CD8-positive, alpha-beta memory T cell (primary cell): ENCODE data around the gene PDE8A. TPM values are rescaled to one million over a fixed set of nuclear protein-coding genes. Genes with fewer than 3 reads are reported as not detected.

ENCODE experiments used
- CTCF ChIA-PET: fragments of 350-600 bp; sonication (Branson Sonifier 250); formaldehyde crosslinking; loops from one replicate; lab custom pipeline; 2021; ENCODE audit warnings: antibody characterized with exemption; lab: Charles Lee
- POLR2A ChIA-PET: fragments of 350-600 bp; sonication (Branson Sonifier 250); formaldehyde crosslinking; loops from one replicate; lab custom pipeline; 2021; ENCODE audit warnings: antibody characterized with exemption; lab: Charles Lee
- DNase-seq, 5 donors: peaks; one replicate each; pipeline versions ENCODE4 v3.0.0 to v3.0.0-alpha.2; 2020 to 2022; ENCODE audit warnings: mixed read lengths in 1 of 5
- H3K27ac ChIP-seq: one replicate; pipeline ENCODE4 v1.7.0; 2013; ENCODE audit warnings: low read depth, mild to moderate bottlenecking, low read length, moderate library complexity
- H3K27me3 ChIP-seq: 2 replicates; pipeline ENCODE4 v1.7.0; 2013; ENCODE audit warnings: low read length, mild to moderate bottlenecking; ENCODE audit not compliant: insufficient read depth, poor library complexity, severe bottlenecking
- H3K36me3 ChIP-seq: 2 replicates; pipeline ENCODE4 v1.7.0; 2013; ENCODE audit warnings: mild to moderate bottlenecking, low read length, moderate library complexity; ENCODE audit not compliant: insufficient read depth
- H3K4me1 ChIP-seq: 2 replicates; pipeline ENCODE4 v1.7.0; 2013; ENCODE audit warnings: mild to moderate bottlenecking, low read length, moderate library complexity; ENCODE audit not compliant: insufficient read depth
- H3K4me3 ChIP-seq: 2 replicates; pipeline ENCODE4 v1.7.0; 2013; ENCODE audit warnings: mild to moderate bottlenecking, low read length
- H3K9me3 ChIP-seq: 2 replicates; pipeline ENCODE4 v1.7.0; 2013; ENCODE audit warnings: mild to moderate bottlenecking, low read length
- H3K27ac Mint-ChIP-seq, 8 donors: one replicate each; pipeline ENCODE4 v1.8.0; 2020 to 2021; ENCODE audit warnings: mixed read lengths in 8 of 8, mild to moderate bottlenecking in 6 of 8, inconsistent platforms in 3 of 8, moderate library complexity in 3 of 8
- H3K27me3 Mint-ChIP-seq, 2 donors: one replicate each; pipeline ENCODE4 v1.8.0; 2020 to 2021; ENCODE audit warnings: mixed read lengths in 2 of 2, mild to moderate bottlenecking in 1 of 2, moderate library complexity in 1 of 2
- H3K36me3 Mint-ChIP-seq, 3 donors: one replicate each; pipeline ENCODE4 v1.8.0; 2020 to 2021; ENCODE audit warnings: mixed read lengths in 3 of 3, inconsistent platforms in 1 of 3, mild to moderate bottlenecking in 1 of 3
- H3K4me1 Mint-ChIP-seq, 3 donors: one replicate each; pipeline ENCODE4 v1.8.0; 2020 to 2021; ENCODE audit warnings: mixed read lengths in 3 of 3, inconsistent platforms in 1 of 3, mild to moderate bottlenecking in 1 of 3
- H3K4me3 Mint-ChIP-seq, 7 donors: one replicate each; pipeline ENCODE4 v1.8.0; 2020 to 2021; ENCODE audit warnings: mixed read lengths in 7 of 7, mild to moderate bottlenecking in 6 of 7, moderate library complexity in 4 of 7, inconsistent platforms in 2 of 7
- H3K9me3 Mint-ChIP-seq, 5 donors: one replicate each; pipeline ENCODE4 v1.8.0; 2020 to 2022; ENCODE audit warnings: mixed read lengths in 5 of 5, mild to moderate bottlenecking in 3 of 5, moderate library complexity in 2 of 5, inconsistent platforms in 1 of 5
- polyA plus RNA-seq: library from polyadenylated mRNA; unstranded; fragments of 300-500 nt; fragmentation: Illumina TruSeq; gene quantifications from one replicate; pipeline ENCODE4 v1.2.3, GENCODE V29; 2021
- total RNA-seq, 2 experiments: library from RNA; stranded (reverse); gene quantifications; one replicate each; pipeline ENCODE4 v1.2.3, GENCODE V29; 2021

PDE8A gene
- total and polyA plus RNA-seq, 3 experiments from 2014 or later = 4.4 to 17.6 (median 14.3) TPM

GRCh38 chr15:85155857-85156256 lies 174.2 kb downstream of the PDE8A start:
- no peaks in the 10 kb centered on the region for H3K4me1 ChIP-seq
- ChIA-PET CTCF (no interaction called here), POLR2A (no interaction called here)
- H3K4me3 ChIP-seq = no peak overlapping the region
- no peaks in the 10 kb centered on the region for H3K36me3 ChIP-seq
- H3K27ac Mint-ChIP-seq = no peak overlapping the region
- H3K9me3 ChIP-seq = no peaks in the 10 kb centered on the region
- no peak overlapping the region for H3K27ac ChIP-seq
- H3K36me3 Mint-ChIP-seq = peaks cover 0 to 5% (median 0%) of the 10 kb centered on the region in 3 donors
- no peaks in the 10 kb centered on the region for H3K4me1 Mint-ChIP-seq
- H3K27me3 Mint-ChIP-seq = peaks cover 13 to 17% of the 10 kb centered on the region in 2 donors
- no peaks in the 10 kb centered on the region for H3K27me3 ChIP-seq
- no peak for DNase-seq
- peaks cover 0 to 6% (median 2%) of the 10 kb centered on the region in 5 donors for H3K9me3 Mint-ChIP-seq
- H3K4me3 Mint-ChIP-seq = no peak overlapping the region

- Histone ChIP-seq H3K36me3 (no peaks in the 10 kb centered on the region), H3K4me1 (no peaks in the 10 kb centered on the region), H3K27ac (no peak overlapping the region), H3K9me3 (no peaks in the 10 kb centered on the region), H3K4me3 (no peak overlapping the region), H3K27me3 (no peaks in the 10 kb centered on the region)
- H3K27ac Mint-ChIP-seq = peak overlapping the region in 1 of 8 donors; percentile 35
- peaks cover 12 to 15% of the 10 kb centered on the region in 2 donors for H3K27me3 Mint-ChIP-seq
- H3K4me1 Mint-ChIP-seq = no peaks in the 10 kb centered on the region
- CTCF ChIA-PET = no interaction called here
- POLR2A ChIA-PET = no interaction called here
- peaks cover 0 to 5% (median 0%) of the 10 kb centered on the region in 3 donors for H3K36me3 Mint-ChIP-seq
- no peak overlapping the region for H3K4me3 Mint-ChIP-seq
- no peak for DNase-seq
- H3K9me3 Mint-ChIP-seq = peaks cover 0 to 7% (median 2%) of the 10 kb centered on the region in 5 donors
Measured at GRCh38 chr15:85157344-85157743, 175.7 kb downstream of the PDE8A start.

GRCh38 chr15:85162237-85162636 lies 180.6 kb downstream of the PDE8A start:
- H3K4me3 Mint-ChIP-seq = no peak overlapping the region
- no peaks in the 10 kb centered on the region for H3K27me3 ChIP-seq
- ChIA-PET POLR2A (no interaction called here), CTCF (interaction anchor here (1.0 kb wide), 1 partner anchor 24 kb away, joined by 3 read pairs; no protein-coding TSS in a partner anchor)
- no peaks in the 10 kb centered on the region for H3K36me3 ChIP-seq
- no peak overlapping the region for H3K27ac ChIP-seq
- no peak overlapping the region for H3K4me3 ChIP-seq
- no peaks in the 10 kb centered on the region for H3K4me1 ChIP-seq
- no peak overlapping the region for H3K27ac Mint-ChIP-seq
- H3K9me3 ChIP-seq = no peaks in the 10 kb centered on the region
- H3K36me3 Mint-ChIP-seq = peaks cover 0 to 5% (median 0%) of the 10 kb centered on the region in 3 donors
- H3K4me1 Mint-ChIP-seq = no peaks in the 10 kb centered on the region
- peaks cover 6 to 31% of the 10 kb centered on the region in 2 donors for H3K27me3 Mint-ChIP-seq
- peaks cover 0 to 15% (median 4%) of the 10 kb centered on the region in 5 donors for H3K9me3 Mint-ChIP-seq
- no peak for DNase-seq

GRCh38 chr15:85164841-85165466 lies 183.3 kb downstream of the PDE8A start:
- no peak overlapping the region for H3K27ac ChIP-seq
- ChIA-PET POLR2A (no interaction called here), CTCF (no interaction called here)
- H3K9me3 Mint-ChIP-seq = peaks cover 0 to 15% (median 4%) of the 10 kb centered on the region in 5 donors
- H3K27ac Mint-ChIP-seq = no peak overlapping the region
- no peaks in the 10 kb centered on the region for H3K4me1 ChIP-seq
- H3K4me1 Mint-ChIP-seq = peaks cover 6 to 13% (median 8%) of the 10 kb centered on the region in 3 donors
- no peaks in the 10 kb centered on the region for H3K36me3 ChIP-seq
- H3K27me3 ChIP-seq = no peaks in the 10 kb centered on the region
- H3K36me3 Mint-ChIP-seq = peaks cover 0 to 5% (median 0%) of the 10 kb centered on the region in 3 donors
- DNase-seq = no peak
- H3K27me3 Mint-ChIP-seq = peaks cover 12 to 27% of the 10 kb centered on the region in 2 donors
- no peak overlapping the region for H3K4me3 ChIP-seq
- H3K9me3 ChIP-seq = no peaks in the 10 kb centered on the region
- no peak overlapping the region for H3K4me3 Mint-ChIP-seq

GRCh38 chr15:85167568-85167967 lies 185.9 kb downstream of the PDE8A start:
- ChIA-PET CTCF (no interaction called here), POLR2A (no interaction called here)
- no peak for DNase-seq
- peaks cover 10 to 27% (median 14%) of the 10 kb centered on the region in 5 donors for H3K9me3 Mint-ChIP-seq
- Histone ChIP-seq H3K27me3 (no peaks in the 10 kb centered on the region), H3K27ac (no peak overlapping the region), H3K9me3 (no peaks in the 10 kb centered on the region), H3K36me3 (no peaks in the 10 kb centered on the region), H3K4me1 (no peaks in the 10 kb centered on the region), H3K4me3 (no peak overlapping the region)
- H3K27me3 Mint-ChIP-seq = peaks cover 32 to 44% of the 10 kb centered on the region in 2 donors
- H3K36me3 Mint-ChIP-seq = peaks cover 0 to 16% (median 0%) of the 10 kb centered on the region in 3 donors
- H3K4me3 Mint-ChIP-seq = peak overlapping the region in 2 of 7 donors; percentile 9 to 36
- H3K27ac Mint-ChIP-seq = no peak overlapping the region
- H3K4me1 Mint-ChIP-seq = peaks cover 6 to 13% (median 8%) of the 10 kb centered on the region in 3 donors

GRCh38 chr15:85168642-85169173 lies 187.1 kb downstream of the PDE8A start:
- peaks cover 6 to 13% (median 8%) of the 10 kb centered on the region in 3 donors for H3K4me1 Mint-ChIP-seq
- H3K27me3 ChIP-seq = no peaks in the 10 kb centered on the region
- no peak overlapping the region for H3K27ac Mint-ChIP-seq
- H3K4me3 ChIP-seq = peak overlapping the region; percentile 7
- CTCF ChIA-PET = interaction anchor here (0.6 to 1.1 kb wide), 5 partner anchors 46 to 581 kb away, joined by 3 to 4 read pairs (median 3); no protein-coding TSS in a partner anchor
- no peaks in the 10 kb centered on the region for H3K9me3 ChIP-seq
- no peaks in the 10 kb centered on the region for H3K4me1 ChIP-seq
- no peak overlapping the region for H3K27ac ChIP-seq
- H3K9me3 Mint-ChIP-seq = peaks cover 8 to 33% (median 16%) of the 10 kb centered on the region in 5 donors
- no peaks in the 10 kb centered on the region for H3K36me3 ChIP-seq
- H3K4me3 Mint-ChIP-seq = peak overlapping the region in 6 of 7 donors; percentile 34 to 77 (median 53)
- peaks cover 0 to 20% (median 0%) of the 10 kb centered on the region in 3 donors for H3K36me3 Mint-ChIP-seq
- peaks cover 39 to 49% of the 10 kb centered on the region in 2 donors for H3K27me3 Mint-ChIP-seq
- POLR2A ChIA-PET = interaction anchor here (0.5 kb wide), 1 partner anchor 139 kb away, joined by 3 read pairs; no protein-coding TSS in a partner anchor
- DNase-seq = peak in 4 of 5 donors; percentile 9 to 33 (median 14)

- no peak overlapping the region for H3K4me3 ChIP-seq
Measured at GRCh38 chr15:85171736-85172135, 190.1 kb downstream of the PDE8A start.

More at GRCh38 chr15:85171736-85172135, 190.1 kb downstream of the PDE8A start:
- no peak overlapping the region for H3K27ac ChIP-seq
- no peaks in the 10 kb centered on the region for H3K36me3 ChIP-seq
- no peaks in the 10 kb centered on the region for H3K9me3 ChIP-seq
- Mint-ChIP-seq H3K36me3 (peaks cover 0 to 15% (median 0%) of the 10 kb centered on the region in 3 donors), H3K9me3 (peaks cover 0 to 29% (median 16%) of the 10 kb centered on the region in 5 donors), H3K27ac (no peak overlapping the region), H3K4me1 (peaks cover 6 to 13% (median 8%) of the 10 kb centered on the region in 3 donors), H3K4me3 (no peak overlapping the region), H3K27me3 (peaks cover 52 to 58% of the 10 kb centered on the region in 2 donors)
- CTCF ChIA-PET = no interaction called here
- no peaks in the 10 kb centered on the region for H3K4me1 ChIP-seq
- no peak for DNase-seq
- no peaks in the 10 kb centered on the region for H3K27me3 ChIP-seq
- POLR2A ChIA-PET = no interaction called here
